Measurements from ENCODE around the gene TBC1D8B. TPM values are rescaled to one million over a fixed set of nuclear protein-coding genes. Genes with fewer than 3 reads are reported as not detected.
"Not testable (repeated sequence)": the region's sequence is repeated elsewhere in the genome, so short reads cannot be mapped to it uniquely, and the experiment has no call there.

TBC1D8B gene
- total RNA-seq = under 1 TPM; 0.40 to 0.47 TPM

- TF ChIP-seq CTCF (IDR thresholded peaks at IDR 0.05) = no peak
- Mint-ChIP-seq H3K9me3 (no peaks in the 10 kb centered on the region), H3K4me3 (peak within 1 kb of the TSS; percentile 77), H3K27ac (no peak within 1 kb of the TSS), H3K27me3 (peaks cover 35% of the 10 kb centered on the region), H3K36me3 (ENCODE audit: low read depth) (no peaks in the 10 kb centered on the region), H3K4me1 (ENCODE audit: low read depth) (peaks cover 3% of the 10 kb centered on the region)
- peak; percentile 16 for DNase-seq
- ATAC-seq = peak; percentile 64
- intact Hi-C loops (cut with micrococcal nuclease) = no loop called here
- POLR2A ChIA-PET = no interaction called here
- CTCF ChIA-PET = no interaction called here
Measured at GRCh38 chrX:106802388-106803275, at the start of gene TBC1D8B. Gene TBC1D8B, plus strand, starts transcription at chrX:106802673. Its CDS starts 181 bp downstream, at chrX:106802854.

- POLR2A ChIA-PET; DNase-seq; H3K27ac Mint-ChIP-seq; H3K36me3 Mint-ChIP-seq (ENCODE audit: low read depth); intact Hi-C loops (cut with micrococcal nuclease); H3K4me3 Mint-ChIP-seq; H3K9me3 Mint-ChIP-seq; ATAC-seq; CTCF ChIA-PET; H3K4me1 Mint-ChIP-seq (ENCODE audit: low read depth); H3K27me3 Mint-ChIP-seq: not testable (repeated sequence)
Measured at GRCh38 chrX:106769288-106769687, 33.2 kb upstream of the TBC1D8B start.

- H3K36me3 Mint-ChIP-seq (ENCODE audit: low read depth) = no peaks in the 10 kb centered on the region
- ChIA-PET CTCF (no interaction called here), POLR2A (no interaction called here)
- ATAC-seq = no peak
- H3K9me3 Mint-ChIP-seq = no peaks in the 10 kb centered on the region
- no peak for TF ChIP-seq CTCF (IDR thresholded peaks at IDR 0.05)
- H3K27me3 Mint-ChIP-seq = no peaks in the 10 kb centered on the region
- no peak overlapping the region for H3K27ac Mint-ChIP-seq
- H3K4me1 Mint-ChIP-seq (ENCODE audit: low read depth) = no peaks in the 10 kb centered on the region
- intact Hi-C loops (cut with micrococcal nuclease) = no loop called here
- no peak overlapping the region for H3K4me3 Mint-ChIP-seq
- no peak for DNase-seq
Measured at GRCh38 chrX:106774981-106775380, 27.5 kb upstream of the TBC1D8B start.

- H3K4me1 Mint-ChIP-seq (ENCODE audit: low read depth) = no peaks in the 10 kb centered on the region
- no peak for TF ChIP-seq CTCF (IDR thresholded peaks at IDR 0.05)
- H3K4me3 Mint-ChIP-seq = no peak overlapping the region
- ChIA-PET POLR2A (no interaction called here), CTCF (no interaction called here)
- no peaks in the 10 kb centered on the region for H3K9me3 Mint-ChIP-seq
- intact Hi-C loops (cut with micrococcal nuclease) = no loop called here
- H3K27me3 Mint-ChIP-seq = peaks cover 5% of the 10 kb centered on the region
- no peak overlapping the region for H3K27ac Mint-ChIP-seq
- no peak for ATAC-seq
- no peak for DNase-seq
- H3K36me3 Mint-ChIP-seq (ENCODE audit: low read depth) = no peaks in the 10 kb centered on the region
Measured at GRCh38 chrX:106780264-106780663, 22.2 kb upstream of the TBC1D8B start.

GRCh38 chrX:106780664-106781377 is 21.7 kb upstream of the TBC1D8B start:
- intact Hi-C loops (cut with micrococcal nuclease) = no loop called here
- no peak for ATAC-seq
- CTCF ChIA-PET = no interaction called here

More at GRCh38 chrX:106780664-106781377, 21.7 kb upstream of the TBC1D8B start:
- TF ChIP-seq CTCF (IDR thresholded peaks at IDR 0.05) = no peak
- peaks cover 8% of the 10 kb centered on the region for H3K27me3 Mint-ChIP-seq
- no peak overlapping the region for H3K4me3 Mint-ChIP-seq
- H3K4me1 Mint-ChIP-seq (ENCODE audit: low read depth) = no peaks in the 10 kb centered on the region
- POLR2A ChIA-PET = no interaction called here
- H3K27ac Mint-ChIP-seq = no peak overlapping the region
- no peaks in the 10 kb centered on the region for H3K9me3 Mint-ChIP-seq
- H3K36me3 Mint-ChIP-seq (ENCODE audit: low read depth) = no peaks in the 10 kb centered on the region
- DNase-seq = no peak
